Stimulated activated CD8-positive, alpha-beta memory T cell treated with anti-CD3 and anti-CD28 coated beads, Interleukin-15, amount 100 ng/mL, for 24 hours (primary cell): Measurements from ENCODE around the gene DNAI2.

Source experiments
- DNase-seq: peaks from one replicate; pipeline ENCODE4 v3.0.0-alpha.2; 2020; ENCODE audit warnings: low read depth

The DNAI2 gene

GRCh38 chr17:74274060-74274708 is at the start of gene DNAI2:
TSS of gene DNAI2 (plus strand) at chr17:74274234. CDS start at chr17:74281818, 7,584 bp downstream.
- DNase-seq: no peak

- no peak for DNase-seq
These were observed 48.9 kb upstream of the DNAI2 start for GRCh38 chr17:74224959-74225725.

- DNase-seq: no peak
These were observed 47.8 kb upstream of the DNAI2 start for GRCh38 chr17:74226252-74226651.

GRCh38 chr17:74227271-74228080 is 46.6 kb upstream of the DNAI2 start:
- no peak for DNase-seq

- no peak for DNase-seq
These were observed 45.6 kb upstream of the DNAI2 start for GRCh38 chr17:74228306-74228978.

GRCh38 chr17:74230896-74231295 is 43.1 kb upstream of the DNAI2 start:
- DNase-seq: no peak

GRCh38 chr17:74231928-74232907 is 41.8 kb upstream of the DNAI2 start:
- no peak for DNase-seq

- no peak for DNase-seq
These were observed 40.1 kb upstream of the DNAI2 start for GRCh38 chr17:74233937-74234336.

GRCh38 chr17:74234486-74234885 is 39.5 kb upstream of the DNAI2 start:
- DNase-seq: no peak

- no peak for DNase-seq
These were observed 38.9 kb upstream of the DNAI2 start for GRCh38 chr17:74235040-74235581.

GRCh38 chr17:74235911-74236371 is 38.1 kb upstream of the DNAI2 start:
- no peak for DNase-seq

- DNase-seq: no peak
These were observed 36.7 kb upstream of the DNAI2 start for GRCh38 chr17:74237321-74237720.

- no peak for DNase-seq
These were observed 34.9 kb upstream of the DNAI2 start for GRCh38 chr17:74239172-74239571.

GRCh38 chr17:74240618-74241205 is 33.3 kb upstream of the DNAI2 start:
- no peak for DNase-seq

- DNase-seq: no peak
These were observed 32.6 kb upstream of the DNAI2 start for GRCh38 chr17:74241431-74241830.

GRCh38 chr17:74241847-74242246 is 32.2 kb upstream of the DNAI2 start:
- no peak for DNase-seq

- DNase-seq: no peak
These were observed 30.9 kb upstream of the DNAI2 start for GRCh38 chr17:74243013-74243755.

- no peak for DNase-seq
These were observed 29.9 kb upstream of the DNAI2 start for GRCh38 chr17:74244128-74244527.

- DNase-seq: no peak
These were observed 29.5 kb upstream of the DNAI2 start for GRCh38 chr17:74244548-74244947.
